HCT116 (cell line): Measurements from ENCODE around the gene THRAP3. TPM values are rescaled to one million over a fixed set of nuclear protein-coding genes. Genes with fewer than 3 reads are reported as not detected.

Experiments
- ATAC-seq: fragments of 200-7000 bp; cut with Tn5 transposase; 2 replicates; pipeline ENCODE4 v1.9.1; 2020; ENCODE audit warnings: mild to moderate bottlenecking, moderate library complexity
- BruUV-seq: library from RNA; stranded (reverse); fragments of 400-500 nt; replicated peaks from 2 replicates; lab custom pipeline; 2021; lab: Mats Ljungman, UMichigan
- CTCF ChIA-PET: fragments of 300-600 bp; sonication (Branson Sonifier 250); formaldehyde crosslinking; loops from one replicate; lab custom pipeline; 2021; ENCODE audit warnings: antibody characterized with exemption; lab: Charles Lee
- POLR2A ChIA-PET: fragments of 300-600, 350-600 bp; sonication (Branson Sonifier 250); formaldehyde crosslinking; loops from one replicate; lab custom pipeline; 2021; ENCODE audit warnings: antibody characterized with exemption; lab: Charles Lee
- RAD21 ChIA-PET, 2 experiments: fragments of 300-600 bp; sonication (Branson Sonifier 250); formaldehyde crosslinking; loops; one replicate each; lab custom pipeline; 2023; ENCODE audit warnings: low total read pairs in 2 of 2; ENCODE audit not compliant: uncharacterized antibody in 2 of 2, unreplicated experiment in 2 of 2, low non-redundant PET in 1 of 2; lab: Charles Lee
- DNase-seq: peaks from one replicate; pipeline ENCODE4 v3.0.0-alpha.2; 2010; ENCODE audit warnings: low read depth, low spot score
- H2AFZ ChIP-seq: fragments of 200-600 bp; shearing (Covaris generic), sonication (generic); 2 replicates; pipeline ENCODE4 v1.6.1; 2017; ENCODE audit warnings: low read depth, mixed run types, mixed read lengths, antibody characterized with exemption, low read length; ENCODE audit not compliant: poor library complexity, severe bottlenecking
- H3K27ac ChIP-seq: 2 replicates; pipeline ENCODE4 v1.5.1; 2012; ENCODE audit warnings: low read depth, low read length
- H3K27me3 ChIP-seq: fragments of 200-600 bp; sonication (generic); 2 replicates; pipeline ENCODE4 v1.6.1; 2016; ENCODE audit warnings: mixed run types, low read length, mixed read lengths; ENCODE audit not compliant: insufficient read depth
- H3K36me3 ChIP-seq, 2 experiments: fragments of 200-500 bp in 1 of 2; fragments of 200-600 bp in 1 of 2; sonication (Bioruptor generic) in 1 of 2; sonication (generic) in 1 of 2; 2 replicates each; pipeline versions ENCODE4 v1.5.1 to v1.6.1; 2014 to 2016; ENCODE audit warnings: low read length in 2 of 2, inconsistent platforms in 1 of 2, mixed read lengths in 1 of 2, mixed run types in 1 of 2; ENCODE audit not compliant: insufficient read depth in 2 of 2, control insufficient read depth in 1 of 2
- H3K4me1 ChIP-seq, 2 experiments: fragments of 200-600 bp in 1 of 2; sonication (generic) in 1 of 2; 2 replicates each; pipeline versions ENCODE4 v1.5.1 to v1.6.1; 2012 to 2017; ENCODE audit warnings: low read length in 2 of 2, inconsistent platforms in 1 of 2, mild to moderate bottlenecking in 1 of 2, mixed read lengths in 1 of 2, mixed run types in 1 of 2, moderate library complexity in 1 of 2; ENCODE audit not compliant: insufficient read depth in 2 of 2, control insufficient read depth in 1 of 2
- H3K4me2 ChIP-seq: fragments of 200-600 bp; sonication (generic); 2 replicates; pipeline ENCODE4 v1.6.1; 2017; ENCODE audit warnings: mixed run types, low read length, mixed read lengths
- H3K4me3 ChIP-seq, 2 experiments: fragments of 200-600 bp in 1 of 2; sonication (generic) in 1 of 2; replicated peaks in 1 of 2; 2 replicates each; pipeline ENCODE4 v1.5.1; 2011 to 2016; ENCODE audit warnings: low read length in 2 of 2, control low read depth in 1 of 2, low read depth in 1 of 2, mild to moderate bottlenecking in 1 of 2, mixed read lengths in 1 of 2, mixed run types in 1 of 2
- H3K79me2 ChIP-seq: fragments of 200-600 bp; sonication (generic); 2 replicates; pipeline ENCODE4 v1.6.1; 2017; ENCODE audit warnings: mild to moderate bottlenecking, mixed run types, low read length, moderate library complexity, mixed read lengths; ENCODE audit not compliant: insufficient read depth
- H3K9ac ChIP-seq: fragments of 200-600 bp; sonication (generic); 2 replicates; pipeline ENCODE4 v1.6.1; 2016; ENCODE audit warnings: low read length, mixed read lengths
- H3K9me2 ChIP-seq: fragments of 200-600 bp; sonication (generic), shearing (Covaris generic); 2 replicates; pipeline ENCODE4 v1.6.1; 2017; ENCODE audit warnings: mixed run types, mild to moderate bottlenecking, moderate library complexity; ENCODE audit not compliant: insufficient read depth
- H3K9me3 ChIP-seq, 2 experiments: fragments of 200-500 bp in 1 of 2; fragments of 200-600 bp in 1 of 2; sonication (Bioruptor generic) in 1 of 2; sonication (generic) in 1 of 2; 2 replicates each; pipeline ENCODE4 v1.6.1; 2014 to 2017; ENCODE audit warnings: low read length in 2 of 2, mixed read lengths in 2 of 2, inconsistent platforms in 1 of 2, low read depth in 1 of 2, mild to moderate bottlenecking in 1 of 2, mixed run types in 1 of 2, moderate library complexity in 1 of 2; ENCODE audit not compliant: control insufficient read depth in 1 of 2, insufficient read depth in 1 of 2
- H4K20me1 ChIP-seq: fragments of 200-600 bp; sonication (generic), shearing (Covaris generic); 2 replicates; pipeline ENCODE4 v1.6.1; 2017; ENCODE audit warnings: mixed run types, mild to moderate bottlenecking, moderate library complexity; ENCODE audit not compliant: insufficient read depth
- CBX3 ChIP-seq: IDR thresholded peaks from 2 replicates; pipeline ENCODE4 v1.6.1; 2012; ENCODE audit warnings: low read depth
- EZH2 ChIP-seq: fragments of 200-600 bp; sonication (generic); IDR thresholded peaks from 2 replicates; pipeline ENCODE4 v1.6.1; 2017; ENCODE audit warnings: antibody characterized with exemption, mixed run types
- EZH2phosphoT487 ChIP-seq: fragments of 200-600 bp; IDR thresholded peaks from 2 replicates; pipeline ENCODE4 v1.6.1; 2018; ENCODE audit warnings: antibody characterized with exemption, borderline replicate concordance
- SIN3A ChIP-seq: IDR thresholded peaks from 2 replicates; pipeline ENCODE4 v1.6.1; 2012; ENCODE audit warnings: low read depth
- SP1 ChIP-seq: IDR thresholded peaks from 2 replicates; pipeline ENCODE4 v1.6.1; 2012; ENCODE audit warnings: low read depth
- SRF ChIP-seq: IDR thresholded peaks from 2 replicates; pipeline ENCODE4 v1.6.1; 2012; ENCODE audit warnings: low read depth
- intact Hi-C: fragments of 100-400 bp; cut with micrococcal nuclease; formaldehyde crosslinking; loops from 2 replicates; pipeline ENCODE4 v1.10.0; 2022
- total RNA-seq: library from RNA; stranded (reverse); gene quantifications from one replicate; pipeline ENCODE4 v1.2.1, GENCODE V29; 2021; ENCODE audit not compliant: unreplicated experiment
- TF ChIP-seq, protein P1 (sequence below): IDR thresholded peaks from 2 replicates; pipeline ENCODE4 v1.6.1; 2012
- TF ChIP-seq, protein P2 (sequence below): IDR thresholded peaks from 2 replicates; pipeline ENCODE4 v1.6.1; 2011; ENCODE audit warnings: mild to moderate bottlenecking, low read length, moderate library complexity; ENCODE audit not compliant: insufficient replicate concordance; ENCODE audit errors: extremely low read depth

THRAP3 gene
- total RNA-seq, 1 experiment from 2014 or later = 144 TPM

DNA sequence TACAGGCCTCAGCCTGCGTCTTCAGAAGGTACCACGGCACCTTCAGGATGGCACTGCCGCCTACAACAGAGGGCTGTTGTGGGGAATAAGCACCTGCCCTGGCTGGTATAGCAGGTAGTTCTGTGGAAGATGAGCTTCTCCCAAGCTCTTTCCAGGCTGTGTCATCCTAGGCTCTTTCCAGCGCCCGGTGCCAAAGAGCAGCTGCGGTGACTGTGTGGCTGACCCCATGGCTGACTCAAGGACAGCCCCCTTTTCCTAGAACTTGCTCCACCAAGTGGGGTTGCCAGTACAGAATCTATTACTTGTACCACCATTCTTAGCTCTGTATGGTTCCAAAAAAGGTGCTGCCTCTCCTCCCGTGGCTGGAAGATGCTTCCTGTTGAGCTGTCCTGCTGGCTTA lies 121.1 kb downstream of the THRAP3 start:
- H3K4me2 ChIP-seq = no peak overlapping the region
- no peaks in the 10 kb centered on the region for H4K20me1 ChIP-seq
- H3K4me3 ChIP-seq = no peak overlapping the region
- no peak overlapping the region for H2AFZ ChIP-seq
- H3K36me3 ChIP-seq = peaks cover 12 to 16% of the 10 kb centered on the region in 2 experiments; a peak in 3 of 4 replicates
- H3K79me2 ChIP-seq = no peaks in the 10 kb centered on the region
- POLR2A ChIA-PET = no interaction called here
- BruUV-seq = no TSS peak
- H3K9me3 ChIP-seq = no peaks in the 10 kb centered on the region
- RAD21 ChIA-PET = no interaction called here
- no peak overlapping the region for H3K27ac ChIP-seq
- TF ChIP-seq, protein P1, sequence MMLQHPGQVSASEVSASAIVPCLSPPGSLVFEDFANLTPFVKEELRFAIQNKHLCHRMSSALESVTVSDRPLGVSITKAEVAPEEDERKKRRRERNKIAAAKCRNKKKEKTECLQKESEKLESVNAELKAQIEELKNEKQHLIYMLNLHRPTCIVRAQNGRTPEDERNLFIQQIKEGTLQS = no peak
- TF ChIP-seq SIN3A = no peak
- TF ChIP-seq, protein P2, sequence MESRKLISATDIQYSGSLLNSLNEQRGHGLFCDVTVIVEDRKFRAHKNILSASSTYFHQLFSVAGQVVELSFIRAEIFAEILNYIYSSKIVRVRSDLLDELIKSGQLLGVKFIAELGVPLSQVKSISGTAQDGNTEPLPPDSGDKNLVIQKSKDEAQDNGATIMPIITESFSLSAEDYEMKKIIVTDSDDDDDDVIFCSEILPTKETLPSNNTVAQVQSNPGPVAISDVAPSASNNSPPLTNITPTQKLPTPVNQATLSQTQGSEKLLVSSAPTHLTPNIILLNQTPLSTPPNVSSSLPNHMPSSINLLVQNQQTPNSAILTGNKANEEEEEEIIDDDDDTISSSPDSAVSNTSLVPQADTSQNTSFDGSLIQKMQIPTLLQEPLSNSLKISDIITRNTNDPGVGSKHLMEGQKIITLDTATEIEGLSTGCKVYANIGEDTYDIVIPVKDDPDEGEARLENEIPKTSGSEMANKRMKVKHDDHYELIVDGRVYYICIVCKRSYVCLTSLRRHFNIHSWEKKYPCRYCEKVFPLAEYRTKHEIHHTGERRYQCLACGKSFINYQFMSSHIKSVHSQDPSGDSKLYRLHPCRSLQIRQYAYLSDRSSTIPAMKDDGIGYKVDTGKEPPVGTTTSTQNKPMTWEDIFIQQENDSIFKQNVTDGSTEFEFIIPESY = no peak
- TF ChIP-seq EZH2 = no peak
- no peaks in the 10 kb centered on the region for H3K27me3 ChIP-seq
- no peaks in the 10 kb centered on the region for H3K9me2 ChIP-seq
- no peak for DNase-seq
- ATAC-seq = no peak
- H3K4me1 ChIP-seq = peaks cover 0 to 22% of the 10 kb centered on the region in 2 experiments; a peak in 2 of 4 replicates
- intact Hi-C loops = no loop called here
- H3K9ac ChIP-seq = no peak overlapping the region
- CTCF ChIA-PET = no interaction called here

DNA sequence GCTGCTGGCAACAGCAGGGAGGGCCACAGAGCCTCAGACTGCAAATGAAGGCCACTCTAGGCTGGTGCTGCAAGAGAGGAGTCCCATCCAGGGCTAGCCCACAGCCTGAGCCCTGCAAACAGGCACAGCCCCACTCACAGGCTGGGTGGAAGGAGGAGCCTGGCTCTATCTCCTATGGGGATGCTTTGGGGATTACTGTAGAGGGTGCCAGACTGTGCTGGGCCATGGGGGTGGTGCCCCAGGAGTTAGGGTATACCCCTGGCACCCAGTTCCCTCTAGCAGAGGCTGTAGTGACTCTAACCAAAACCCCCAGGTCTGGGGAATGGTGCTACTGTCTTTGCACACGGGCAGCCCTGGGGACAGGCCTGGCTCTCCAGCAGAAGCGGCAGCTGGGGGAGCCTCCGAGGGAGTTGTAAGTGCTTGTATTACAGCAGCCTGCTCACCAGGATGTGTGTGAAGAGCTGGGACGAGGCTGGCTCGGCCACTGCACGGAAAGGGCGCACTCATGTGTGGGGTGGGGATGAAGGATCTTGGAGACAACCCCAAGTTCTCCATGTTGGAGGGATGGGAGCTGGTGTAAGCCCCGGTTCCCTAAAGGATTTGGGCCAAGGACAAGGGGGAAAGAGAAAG lies 122.6 kb downstream of the THRAP3 start:
- Histone ChIP-seq H3K79me2 (no peaks in the 10 kb centered on the region), H3K4me2 (no peak overlapping the region), H3K4me1 (peaks cover 3 to 37% of the 10 kb centered on the region in 2 experiments; a peak in 3 of 4 replicates), H2AFZ (no peak overlapping the region), H3K9me2 (no peaks in the 10 kb centered on the region), H3K36me3 (peaks cover 12 to 18% of the 10 kb centered on the region in 2 experiments; a peak in 3 of 4 replicates), H3K9me3 (no peaks in the 10 kb centered on the region), H3K9ac (no peak overlapping the region), H3K27ac (no peak overlapping the region), H3K4me3 (no peak overlapping the region), H4K20me1 (no peaks in the 10 kb centered on the region), H3K27me3 (no peaks in the 10 kb centered on the region)
- ATAC-seq (no peak), DNase-seq (no peak)
- RAD21 ChIA-PET = no interaction called here
- CTCF ChIA-PET = no interaction called here
- POLR2A ChIA-PET = no interaction called here
- intact Hi-C loops = no loop called here
- BruUV-seq = no TSS peak
- TF ChIP-seq SRF (no peak), EZH2phosphoT487 (no peak), SP1 (no peak), CBX3 (no peak)
